ENCODE data around the gene CBL. TPM values are rescaled to one million over a fixed set of nuclear protein-coding genes. Genes with fewer than 3 reads are reported as not detected.

CBL gene
- total RNA-seq, 1 experiment from 2014 or later, result 52.7 TPM

DNA sequence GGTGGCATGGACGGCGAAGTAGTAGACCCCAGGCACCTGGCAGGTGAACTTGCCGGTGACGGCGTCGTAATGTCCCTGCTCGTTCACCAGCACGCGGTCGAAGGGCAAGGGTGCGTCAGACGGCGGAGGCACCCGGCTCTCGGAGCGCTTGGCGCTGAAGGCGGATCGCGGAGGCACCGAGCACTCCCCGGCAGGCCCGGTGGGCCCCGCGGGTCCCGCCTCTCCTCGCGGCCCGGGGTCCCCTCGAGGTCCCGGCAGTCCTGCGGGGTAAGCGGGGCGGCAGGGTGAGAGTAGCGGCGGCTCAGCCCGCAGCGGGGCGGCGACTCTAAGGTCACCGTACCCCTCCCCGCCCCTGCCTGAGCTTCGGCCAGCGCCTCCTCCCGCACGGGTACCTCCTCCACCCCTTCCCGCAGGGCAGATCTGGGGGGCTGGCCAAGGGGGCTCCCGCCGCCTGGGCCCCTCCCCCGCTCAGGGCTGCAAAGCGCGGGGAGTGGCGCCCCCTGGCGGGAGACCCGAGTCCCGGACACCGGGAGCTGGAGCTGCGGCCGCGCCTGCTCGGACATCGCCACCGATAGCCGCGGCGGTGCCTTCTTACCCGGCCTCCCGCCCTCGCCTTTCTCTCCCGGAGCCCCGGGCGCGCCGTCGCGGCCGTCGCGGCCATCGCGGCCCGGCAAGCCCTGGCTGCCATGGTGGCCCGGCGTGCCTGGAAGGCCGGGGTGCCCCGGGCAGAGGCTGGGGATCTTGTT lies 133.6 kb downstream of the CBL start:
- peaks cover 3% of the 10 kb centered on the region for H3K27me3 Mint-ChIP-seq (ENCODE audit: insufficient read depth, unreplicated experiment)

DNA sequence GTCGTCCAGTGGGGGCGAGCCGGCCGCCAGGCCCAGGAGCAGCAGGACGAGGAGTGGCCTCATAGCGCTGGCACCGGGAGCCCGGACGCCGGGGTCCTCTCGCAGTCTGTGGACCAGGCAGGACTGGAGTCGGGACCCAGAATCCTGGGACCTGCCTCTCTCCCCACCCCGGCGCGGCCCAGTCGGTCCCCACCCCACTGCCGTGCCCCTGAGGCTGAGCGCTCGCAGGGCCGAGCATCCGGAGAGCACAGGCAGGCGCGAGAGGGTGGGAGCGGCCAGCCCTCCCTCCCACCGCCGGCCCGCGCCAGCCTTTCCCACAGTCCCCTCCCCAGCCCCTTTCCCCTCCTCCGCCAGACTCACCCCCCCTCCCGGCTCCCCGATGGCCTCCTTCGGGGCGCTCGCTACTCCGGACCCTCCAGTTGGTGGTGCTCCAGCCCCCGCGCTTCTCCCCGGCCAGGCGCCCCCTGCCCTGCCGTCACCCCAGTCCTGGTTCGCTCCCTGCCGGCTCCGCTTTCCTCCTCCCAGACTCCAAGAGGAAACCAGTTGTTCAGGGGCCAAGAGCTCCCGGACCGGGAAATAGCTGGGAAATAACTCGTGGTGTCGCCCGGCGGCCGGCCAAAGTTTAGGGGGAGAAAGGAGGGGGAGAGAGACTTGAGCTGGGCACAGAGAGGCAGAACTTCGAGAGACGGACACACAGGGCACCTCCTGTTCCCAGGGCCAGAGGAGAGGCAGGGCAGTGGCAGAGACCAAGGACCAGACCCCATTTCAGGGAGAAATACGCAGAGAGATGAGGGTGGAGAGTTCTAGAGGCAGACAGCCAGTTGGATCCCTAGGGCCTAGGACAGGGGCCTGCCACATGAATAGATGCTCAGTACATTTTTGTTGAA lies 134.4 kb downstream of the CBL start, which contains the start of gene C1QTNF5:
Gene C1QTNF5, minus strand, starts transcription at position 549 of the 887 bp plus-strand sequence. Its CDS starts 486 bp downstream, at position 63.
- no TSS peak for BruUV-seq (replicated peaks)
- intact Hi-C loops (cut with micrococcal nuclease; ENCODE audit: unreplicated experiment), result no loop called here
- no peak for DNase-seq
- Histone ChIP-seq H3K4me1 (peaks cover 30% of the 10 kb centered on the region), H3K27me3 (replicated peaks; ENCODE audit: control insufficient read depth, insufficient read depth, low read length) (no peaks in the 10 kb centered on the region; the same call in 1 of the 2 replicates), H3K4me3 (ENCODE audit: low read depth, low read length) (peak within 1 kb of the TSS; percentile 45), H3K9me3 (no peaks in the 10 kb centered on the region), H3K36me3 (ENCODE audit: control insufficient read depth, insufficient read depth, low read length) (0 out of 2 replicates have a peak, but pooled peaks cover 1% of the 10 kb centered on the region)
- Mint-ChIP-seq H3K9me3 (ENCODE audit: unreplicated experiment) (no peaks in the 10 kb centered on the region), H3K27me3 (ENCODE audit: insufficient read depth, unreplicated experiment) (peaks cover 3% of the 10 kb centered on the region), H3K4me3 (ENCODE audit: unreplicated experiment) (peak within 1 kb of the TSS; percentile 69), H3K27ac (ENCODE audit: unreplicated experiment) (no peak within 1 kb of the TSS), H3K36me3 (ENCODE audit: insufficient read depth, unreplicated experiment) (peaks cover 10% of the 10 kb centered on the region), H3K4me1 (ENCODE audit: low read depth, unreplicated experiment) (peaks cover 29% of the 10 kb centered on the region)
- ChIA-PET POLR2A (interaction anchor here (0.7 to 1.7 kb wide), 4 partner anchors 20 to 38 kb away, joined by 3 to 13 read pairs (median 5); no protein-coding TSS in a partner anchor), CTCF (interaction anchor here (0.6 to 7.8 kb wide), 24 partner anchors 7 to 273 kb away, joined by 3 to 220 read pairs (median 6); partner anchors contain the start of genes HINFP, HMBS, USP2 and VPS11)
- TF ChIP-seq, protein P1, sequence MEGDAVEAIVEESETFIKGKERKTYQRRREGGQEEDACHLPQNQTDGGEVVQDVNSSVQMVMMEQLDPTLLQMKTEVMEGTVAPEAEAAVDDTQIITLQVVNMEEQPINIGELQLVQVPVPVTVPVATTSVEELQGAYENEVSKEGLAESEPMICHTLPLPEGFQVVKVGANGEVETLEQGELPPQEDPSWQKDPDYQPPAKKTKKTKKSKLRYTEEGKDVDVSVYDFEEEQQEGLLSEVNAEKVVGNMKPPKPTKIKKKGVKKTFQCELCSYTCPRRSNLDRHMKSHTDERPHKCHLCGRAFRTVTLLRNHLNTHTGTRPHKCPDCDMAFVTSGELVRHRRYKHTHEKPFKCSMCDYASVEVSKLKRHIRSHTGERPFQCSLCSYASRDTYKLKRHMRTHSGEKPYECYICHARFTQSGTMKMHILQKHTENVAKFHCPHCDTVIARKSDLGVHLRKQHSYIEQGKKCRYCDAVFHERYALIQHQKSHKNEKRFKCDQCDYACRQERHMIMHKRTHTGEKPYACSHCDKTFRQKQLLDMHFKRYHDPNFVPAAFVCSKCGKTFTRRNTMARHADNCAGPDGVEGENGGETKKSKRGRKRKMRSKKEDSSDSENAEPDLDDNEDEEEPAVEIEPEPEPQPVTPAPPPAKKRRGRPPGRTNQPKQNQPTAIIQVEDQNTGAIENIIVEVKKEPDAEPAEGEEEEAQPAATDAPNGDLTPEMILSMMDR (IDR thresholded peaks at IDR 0.05; ENCODE audit: insufficient read depth in 1 of 2, low read depth in 1 of 2, low read length in 1 of 2, severe bottlenecking in 1 of 2, unreplicated experiment in 1 of 2), result no peak

More for the DNA sequence above, 133.6 kb downstream of the CBL start:
- TF ChIP-seq, protein P1 (IDR thresholded peaks at IDR 0.05; ENCODE audit: insufficient read depth in 1 of 2, low read depth in 1 of 2, low read length in 1 of 2, severe bottlenecking in 1 of 2, unreplicated experiment in 1 of 2), result peak; percentile 93 to 99
- Histone ChIP-seq H3K4me3 (ENCODE audit: low read depth, low read length) (peak overlapping the region; percentile 45), H3K9me3 (no peaks in the 10 kb centered on the region), H3K27me3 (replicated peaks; ENCODE audit: control insufficient read depth, insufficient read depth, low read length) (no peaks in the 10 kb centered on the region; the same call in 1 of the 2 replicates), H3K4me1 (peaks cover 37% of the 10 kb centered on the region), H3K36me3 (ENCODE audit: control insufficient read depth, insufficient read depth, low read length) (0 out of 2 replicates have a peak, but pooled peaks cover 1% of the 10 kb centered on the region)
- H3K27ac Mint-ChIP-seq (ENCODE audit: unreplicated experiment), result no peak overlapping the region
- BruUV-seq (replicated peaks), result no TSS peak
- peaks cover 29% of the 10 kb centered on the region for H3K4me1 Mint-ChIP-seq (ENCODE audit: low read depth, unreplicated experiment)
- peak in 1 of 2 experiments; percentile 89 for DNase-seq
- peak overlapping the region; percentile 69 for H3K4me3 Mint-ChIP-seq (ENCODE audit: unreplicated experiment)
- ChIA-PET POLR2A (interaction anchor here (0.6 to 1.3 kb wide), 3 partner anchors 21 to 80 kb away, joined by 3 to 4 read pairs (median 3); no protein-coding TSS in a partner anchor), CTCF (interaction anchor here (0.6 to 7.8 kb wide), 31 partner anchors 8 to 319 kb away, joined by 3 to 220 read pairs (median 6); partner anchors contain the start of genes CBL, HINFP, HMBS and USP2)
- intact Hi-C loops (cut with micrococcal nuclease; ENCODE audit: unreplicated experiment), result no loop called here
- H3K9me3 Mint-ChIP-seq (ENCODE audit: unreplicated experiment), result no peaks in the 10 kb centered on the region
- H3K36me3 Mint-ChIP-seq (ENCODE audit: insufficient read depth, unreplicated experiment), result peaks cover 11% of the 10 kb centered on the region
